Right renal cortex interstitium (tissue), 3 donors: ENCODE measurements around the gene HUNK. TPM values are rescaled to one million over a fixed set of nuclear protein-coding genes. Genes with fewer than 3 reads are reported as not detected.

Source experiments
- DNase-seq, 3 donors: peaks; one replicate each; pipeline ENCODE4 v3.0.0-alpha.2; 2013; ENCODE audit warnings: low read depth in 3 of 3, low spot score in 2 of 3
- polyA plus RNA-seq, 3 donors: library from polyadenylated mRNA; unstranded; fragments of 120-200 nt; gene quantifications; one replicate each; pipeline ENCODE4 v1.2.1, GENCODE V29; 2013; ENCODE audit not compliant: insufficient read length in 3 of 3

Gene HUNK
- polyA plus RNA-seq, 3 donors = 14.5 to 16.1 (median 15.1) TPM

DNA sequence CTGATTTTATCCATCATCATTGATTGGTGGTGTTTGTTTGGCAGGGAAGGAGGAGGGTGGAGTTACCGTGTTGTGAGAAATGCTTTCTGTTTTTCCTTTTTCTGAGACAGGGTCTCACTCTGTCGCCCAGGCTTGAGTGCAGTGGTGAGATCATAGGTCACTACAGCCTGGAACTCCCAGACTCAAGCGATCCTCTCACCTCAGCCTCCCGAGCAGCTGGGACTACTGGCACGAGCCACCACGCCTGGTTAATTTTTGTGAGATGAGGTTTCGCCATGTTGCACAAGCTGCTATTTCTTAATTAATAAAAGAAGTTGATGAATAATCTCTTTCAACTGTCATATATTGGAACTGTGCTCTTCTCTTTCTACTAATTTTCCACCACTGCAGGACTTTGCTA is 44.3 kb downstream of the HUNK start:
- DNase-seq = no peak

DNA sequence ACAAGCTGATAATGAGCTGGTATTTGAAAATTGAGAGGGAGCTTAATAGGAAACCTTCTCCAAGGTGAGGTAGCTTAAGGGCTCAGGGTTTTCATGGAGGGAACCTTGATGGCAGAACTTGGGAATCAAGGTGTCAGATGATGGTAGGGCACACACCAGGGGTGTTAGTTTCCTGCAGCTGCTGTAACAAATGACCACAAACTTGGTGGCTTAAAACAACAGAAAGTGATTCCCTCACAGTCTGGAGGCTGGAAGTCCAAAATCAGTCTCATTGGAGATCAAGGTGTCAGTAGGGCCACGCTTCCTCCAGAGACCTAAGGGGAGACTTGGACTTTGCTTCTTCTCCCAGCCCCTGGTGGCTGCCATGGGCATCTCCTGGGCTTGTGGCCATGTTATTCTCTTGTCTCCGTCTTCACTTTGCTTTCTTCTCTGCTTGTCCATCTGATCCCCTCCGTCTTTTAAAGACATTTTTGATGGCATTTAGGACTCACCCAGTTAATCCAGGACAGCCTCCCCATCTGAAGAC is 45.5 kb downstream of the HUNK start:
- no peak for DNase-seq

DNA sequence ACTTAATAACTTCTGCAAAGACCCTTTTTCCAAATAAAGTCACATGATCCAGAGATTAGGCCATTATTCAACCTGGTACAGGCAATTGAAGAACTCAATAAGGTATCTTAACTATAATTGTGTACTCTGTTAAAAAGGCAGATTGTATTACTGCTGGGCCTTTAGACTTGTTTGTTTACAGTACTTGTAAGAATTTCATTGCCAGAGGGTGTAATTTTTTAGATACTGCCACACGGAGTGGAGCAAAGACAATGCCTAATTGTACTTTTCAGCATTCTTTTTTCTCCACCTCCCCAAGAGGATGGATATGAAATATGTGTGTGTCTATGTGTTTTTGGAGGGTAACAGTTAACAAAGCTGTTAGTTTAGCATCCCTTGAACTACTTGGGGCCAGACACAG is 47.5 kb downstream of the HUNK start:
- no peak for DNase-seq

DNA sequence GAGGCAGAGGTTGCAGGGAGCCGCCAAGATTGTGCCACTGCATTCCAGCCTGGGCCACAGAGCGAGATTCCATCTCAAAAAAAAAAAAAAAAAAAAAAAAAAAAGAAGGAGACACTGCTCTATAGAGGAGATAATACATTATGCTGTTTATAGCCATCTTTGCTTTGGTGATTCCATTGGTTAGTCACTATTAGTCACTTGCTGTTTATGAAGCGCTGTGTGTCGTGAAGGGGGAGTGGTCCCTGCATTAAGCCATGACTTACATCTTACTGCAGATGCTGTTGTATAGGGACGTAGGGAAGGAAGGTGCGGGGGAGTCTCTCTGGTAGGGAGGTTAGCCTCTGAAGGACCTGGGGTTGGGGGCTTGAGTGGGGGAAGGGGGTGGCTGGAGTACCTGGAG is 48.3 kb downstream of the HUNK start:
- DNase-seq = no peak

DNA sequence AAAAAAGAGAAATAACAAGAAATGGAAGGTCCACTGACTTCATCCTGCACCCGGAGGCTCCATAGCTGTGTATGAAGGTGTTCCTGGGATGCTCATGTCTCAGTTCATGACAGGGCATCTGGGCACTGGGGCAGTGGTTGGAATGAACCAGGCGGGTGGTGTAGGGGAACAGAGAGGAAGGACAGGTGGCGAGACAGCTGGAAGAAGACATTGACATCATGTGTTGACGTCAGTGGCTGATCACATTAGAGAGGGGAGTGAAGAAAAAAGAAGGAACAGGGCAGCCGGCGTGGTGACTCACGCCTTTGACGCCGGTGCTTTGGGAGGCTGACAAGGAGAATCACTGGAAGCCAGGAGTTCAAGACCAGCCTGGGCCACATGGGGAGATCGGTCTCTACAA is 50.1 kb downstream of the HUNK start:
- no peak for DNase-seq

DNA sequence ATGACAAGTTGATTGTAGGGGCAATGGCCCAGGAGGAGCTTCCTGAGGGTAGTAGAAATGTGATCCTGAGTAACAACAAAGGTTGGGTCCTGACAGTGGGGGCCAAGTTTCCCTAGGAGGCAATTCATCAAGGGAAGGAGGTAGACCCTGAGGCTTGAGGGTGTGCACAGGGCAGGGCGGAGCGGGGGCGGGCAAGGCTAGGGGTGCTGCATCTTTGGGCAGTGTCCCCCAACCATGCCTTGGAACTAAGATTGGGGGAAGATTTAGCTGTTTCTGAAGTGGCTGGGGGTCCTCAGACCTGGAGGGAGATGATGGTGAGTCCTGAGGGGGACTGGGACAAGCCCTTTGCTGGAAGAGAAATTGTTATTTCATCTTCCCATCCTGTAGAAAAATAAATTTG is 50.9 kb downstream of the HUNK start:
- DNase-seq = no peak

DNA sequence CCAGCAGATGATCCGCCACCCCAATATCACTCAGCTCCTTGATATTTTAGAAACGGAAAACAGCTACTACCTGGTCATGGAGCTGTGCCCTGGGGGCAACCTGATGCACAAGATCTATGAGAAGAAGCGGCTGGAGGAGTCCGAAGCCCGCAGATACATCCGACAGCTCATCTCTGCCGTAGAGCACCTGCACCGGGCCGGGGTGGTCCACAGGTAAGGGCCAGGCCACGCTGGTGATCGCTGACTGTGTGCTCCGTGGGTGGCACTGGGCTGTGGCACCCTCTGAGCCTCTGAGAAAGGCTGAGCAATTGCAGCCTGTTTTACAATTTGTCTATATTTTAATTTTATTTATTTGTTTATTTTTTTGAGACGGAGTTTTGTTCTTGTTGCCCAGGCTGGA is 51.7 kb downstream of the HUNK start:
- DNase-seq = no peak

DNA sequence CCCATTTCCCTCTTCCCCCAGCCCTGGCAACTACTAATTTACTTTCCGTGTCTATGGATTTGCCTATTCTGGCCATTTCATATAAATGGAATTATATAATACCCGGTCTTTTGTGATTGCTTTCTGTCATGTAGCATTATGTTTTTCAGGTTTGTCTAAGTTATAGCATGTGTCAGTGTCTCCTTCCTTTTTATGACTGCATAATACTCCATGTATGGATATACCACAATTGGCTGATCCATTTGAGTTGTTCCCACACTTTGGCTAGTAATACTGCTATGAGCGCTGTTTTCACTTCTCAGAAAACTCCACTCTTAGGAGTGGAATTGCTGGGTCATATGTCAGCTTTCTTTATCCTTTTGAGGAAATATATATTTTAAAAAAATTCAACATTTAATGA is 53.7 kb downstream of the HUNK start:
- DNase-seq = no peak

DNA sequence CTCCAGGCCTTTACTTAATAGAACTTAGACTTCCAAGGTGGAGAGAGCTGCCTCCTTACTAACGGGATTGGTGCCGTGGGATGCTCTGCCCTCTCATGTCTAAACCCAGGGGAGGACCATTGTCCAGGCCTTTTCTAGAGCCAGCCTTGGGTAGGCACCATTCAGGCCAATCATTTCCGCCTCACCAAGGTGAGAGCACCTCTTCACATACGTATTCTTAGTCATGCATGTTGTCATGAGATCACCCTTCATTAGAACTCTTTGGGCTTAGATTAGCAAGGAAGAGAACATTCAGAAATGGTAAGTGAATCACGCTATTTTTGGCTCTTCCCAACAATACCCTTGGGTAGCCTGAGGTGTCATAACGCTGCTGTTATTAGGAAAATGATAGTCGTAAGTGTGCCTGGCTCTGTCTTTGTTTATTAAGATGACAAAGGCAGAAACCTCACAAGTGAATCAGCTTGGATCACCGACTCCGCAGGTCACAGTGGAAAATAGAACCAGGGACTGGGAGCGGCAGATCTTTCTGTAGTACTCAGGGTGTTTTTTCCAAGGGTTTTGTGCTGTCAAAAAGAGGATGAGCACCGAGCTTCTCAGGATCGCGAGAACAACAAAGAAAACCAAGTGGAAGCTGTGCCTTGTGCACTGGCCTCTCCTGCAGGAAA is 55.0 kb downstream of the HUNK start:
- no peak for DNase-seq

DNA sequence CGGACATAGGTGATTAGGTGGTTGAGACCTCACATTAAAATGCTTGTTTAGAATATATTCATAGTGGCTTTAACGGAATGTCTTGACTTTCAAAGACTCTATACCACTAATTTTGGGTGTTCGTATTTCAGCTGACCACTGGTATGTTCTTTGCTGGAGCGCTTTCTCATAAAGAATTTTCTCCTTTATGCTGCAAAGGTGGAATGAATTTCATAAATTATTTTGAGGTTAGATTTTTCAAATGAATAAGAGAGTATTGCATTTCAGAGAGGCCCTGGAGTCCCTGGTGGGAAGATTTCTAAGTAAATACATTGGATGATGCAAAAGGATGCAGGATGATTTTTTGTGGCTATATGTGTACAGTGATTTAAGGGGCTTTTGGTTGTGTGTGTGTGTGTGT is 55.8 kb downstream of the HUNK start:
- DNase-seq = no peak

DNA sequence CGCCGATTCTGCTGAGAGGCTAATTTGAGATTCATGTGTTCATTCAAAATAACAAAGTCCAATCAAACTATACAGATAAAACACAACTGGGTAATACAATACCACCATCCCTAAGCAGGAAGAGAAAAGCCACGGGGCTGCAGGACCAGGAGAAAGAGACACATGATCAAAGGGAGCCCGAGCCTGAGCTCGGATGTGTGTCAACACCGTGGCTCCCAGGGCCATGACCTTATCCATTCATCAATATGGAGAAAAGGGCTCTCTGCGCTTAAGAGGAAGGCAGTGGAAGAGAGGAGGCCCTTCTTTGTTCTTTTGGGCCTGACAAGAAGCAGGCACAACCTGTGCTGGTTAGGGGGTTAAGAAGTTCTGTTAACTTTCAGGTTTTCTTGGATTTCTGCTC is 56.7 kb downstream of the HUNK start:
- DNase-seq = peak in 1 of 3 donors; percentile 54

DNA sequence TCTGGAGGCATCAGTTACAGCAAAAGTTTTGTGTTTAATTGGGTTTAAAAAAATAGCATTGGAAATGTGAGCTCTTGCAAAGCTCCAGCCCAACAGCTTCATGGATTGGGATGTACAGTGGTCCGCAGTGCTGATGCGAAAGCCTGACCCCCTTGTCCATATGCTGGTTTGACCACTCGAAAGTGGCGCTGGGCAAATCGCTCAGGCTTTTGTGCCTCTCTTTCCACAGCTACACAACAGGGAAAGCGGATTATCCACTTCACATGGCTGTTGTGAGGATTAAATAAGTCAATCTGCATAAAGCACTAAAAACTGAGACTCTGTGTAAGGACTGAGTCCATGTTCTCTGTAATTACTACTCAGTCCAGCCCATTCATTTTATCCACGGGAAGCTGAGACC is 57.2 kb downstream of the HUNK start:
- no peak for DNase-seq

DNA sequence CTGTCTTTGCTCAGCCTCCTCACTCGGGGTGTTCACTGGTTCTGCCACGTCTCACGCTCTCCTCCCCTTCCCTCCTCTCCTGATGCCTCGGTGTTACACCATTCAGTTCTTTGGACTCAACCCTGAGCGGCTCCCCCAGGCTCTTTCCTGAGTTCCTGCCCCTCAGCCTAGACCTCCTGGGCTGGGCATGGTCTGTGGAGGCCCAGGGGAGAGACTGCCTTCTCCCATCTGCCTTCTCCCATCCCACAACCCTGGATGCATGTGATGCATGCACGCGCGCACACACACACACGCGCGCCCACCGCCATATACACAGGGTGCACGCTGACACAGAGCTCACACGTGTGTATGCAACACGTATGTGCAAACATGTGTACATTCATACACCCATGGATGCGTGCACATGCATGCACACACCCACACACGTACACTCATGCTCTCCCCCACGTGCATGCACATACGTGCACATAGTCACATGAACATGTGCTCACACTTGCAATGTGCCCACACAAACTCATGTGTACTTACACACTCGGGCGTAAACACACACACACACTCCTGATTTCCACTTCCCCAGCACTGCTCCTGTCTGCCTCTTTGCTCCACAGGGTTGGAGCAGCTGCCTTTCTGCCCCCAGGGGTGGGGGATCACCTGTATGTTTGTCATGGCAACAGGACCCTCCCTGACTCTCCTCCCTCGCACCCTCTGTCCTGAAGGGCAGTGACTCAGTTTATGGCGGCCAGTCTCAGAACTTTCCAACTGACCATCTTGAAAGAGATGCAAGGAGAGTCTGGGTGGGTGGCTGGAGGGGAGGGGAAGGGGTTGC is 59.0 kb downstream of the HUNK start:
- DNase-seq = no peak

DNA sequence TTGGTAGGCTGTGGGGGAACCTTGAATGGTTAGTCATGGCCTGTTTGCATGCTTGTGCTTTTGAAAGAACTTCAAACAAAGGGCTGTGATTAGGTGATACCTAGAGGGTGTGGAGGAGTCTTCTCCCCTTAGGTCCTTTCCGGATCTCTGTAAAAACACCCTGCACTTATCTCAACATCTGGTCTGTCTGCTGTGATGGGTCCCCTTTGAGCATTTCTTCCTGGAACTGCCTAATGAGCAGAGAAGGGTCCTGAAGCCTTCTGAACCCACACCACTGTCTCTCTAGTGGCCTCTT is 59.6 kb downstream of the HUNK start:
- no peak for DNase-seq

DNA sequence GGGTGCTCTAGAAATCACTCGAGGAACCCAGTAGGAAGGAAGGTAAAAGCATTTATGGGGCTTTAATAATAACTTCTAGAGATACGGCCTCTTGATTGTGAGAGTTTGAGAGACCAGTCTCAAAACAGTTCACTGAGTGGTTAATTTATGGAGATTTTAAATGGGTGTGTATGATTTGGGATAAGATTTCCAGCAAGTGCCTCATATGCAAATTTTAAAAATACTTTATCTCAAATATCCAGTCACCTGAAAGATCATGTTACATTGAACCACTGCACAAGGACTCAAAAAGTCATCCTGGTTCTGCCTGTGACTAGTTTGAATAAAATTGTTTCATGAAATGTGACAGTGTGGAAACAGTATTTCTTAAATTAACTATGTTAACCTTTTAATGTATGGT is 64.5 kb downstream of the HUNK start:
- no peak for DNase-seq

DNA sequence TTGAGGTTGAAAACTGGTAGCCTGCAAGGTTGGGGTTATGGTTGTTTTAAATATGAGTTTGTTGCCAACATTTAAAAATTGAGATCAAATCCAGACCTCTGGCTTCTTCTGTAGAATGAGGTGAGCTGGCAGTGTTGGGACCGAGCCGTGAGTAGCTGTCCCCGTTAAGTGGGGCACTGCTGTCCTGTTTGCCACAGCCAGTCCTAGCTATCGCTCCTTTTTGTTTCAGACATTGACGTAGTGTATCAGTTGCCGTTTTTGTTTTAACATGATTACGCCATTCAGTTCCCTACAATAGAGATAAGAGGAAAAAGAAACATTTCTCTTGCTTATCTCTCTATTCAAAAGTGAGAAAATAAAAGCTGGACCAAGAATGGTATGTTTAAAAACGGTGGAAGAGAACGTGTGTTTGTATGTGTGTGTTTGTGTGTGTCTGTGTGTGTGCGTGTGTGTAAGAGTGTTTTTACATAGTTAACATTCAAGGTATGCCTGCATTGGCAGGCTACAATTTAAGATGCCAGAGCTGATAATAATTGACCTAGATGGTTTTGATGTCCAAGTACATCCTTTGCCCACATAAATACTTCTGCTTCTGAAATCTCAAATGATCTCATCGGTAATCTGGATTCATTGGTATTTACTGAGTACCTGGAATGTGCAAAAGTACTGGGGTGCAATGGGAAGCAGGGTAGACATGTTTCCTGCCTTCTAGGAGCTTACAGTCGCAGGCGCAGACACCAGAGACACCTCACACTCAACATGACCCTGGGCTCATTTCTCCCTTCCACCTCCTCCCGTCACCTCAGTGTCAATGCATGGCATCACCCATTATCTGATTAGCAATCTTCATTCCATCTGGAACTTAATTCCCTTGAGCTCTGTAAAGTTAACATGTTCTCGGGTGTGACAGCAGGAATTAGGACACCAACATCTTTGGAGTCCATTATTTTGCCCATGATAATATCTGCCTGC is 65.8 kb downstream of the HUNK start:
- DNase-seq = no peak

DNA sequence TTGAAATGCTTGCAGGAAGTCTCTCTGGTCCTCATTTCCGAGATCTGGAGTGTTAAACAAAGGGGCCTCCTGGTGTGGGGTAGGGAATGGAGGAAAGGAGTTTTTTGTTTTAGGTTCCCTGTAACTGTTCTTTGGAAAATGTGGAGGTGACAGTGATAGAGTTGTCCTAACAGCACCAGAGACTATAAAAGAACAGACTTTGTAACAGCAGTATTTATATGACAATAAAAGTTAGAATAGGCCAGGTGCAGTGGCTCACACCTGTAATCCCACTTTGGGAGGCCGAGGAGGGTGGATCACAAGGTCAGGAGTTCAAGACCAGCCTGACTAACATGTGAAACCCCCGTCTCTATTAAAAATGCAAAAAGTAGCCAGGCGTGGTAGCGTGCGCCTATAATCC is 68.9 kb downstream of the HUNK start:
- DNase-seq = no peak

DNA sequence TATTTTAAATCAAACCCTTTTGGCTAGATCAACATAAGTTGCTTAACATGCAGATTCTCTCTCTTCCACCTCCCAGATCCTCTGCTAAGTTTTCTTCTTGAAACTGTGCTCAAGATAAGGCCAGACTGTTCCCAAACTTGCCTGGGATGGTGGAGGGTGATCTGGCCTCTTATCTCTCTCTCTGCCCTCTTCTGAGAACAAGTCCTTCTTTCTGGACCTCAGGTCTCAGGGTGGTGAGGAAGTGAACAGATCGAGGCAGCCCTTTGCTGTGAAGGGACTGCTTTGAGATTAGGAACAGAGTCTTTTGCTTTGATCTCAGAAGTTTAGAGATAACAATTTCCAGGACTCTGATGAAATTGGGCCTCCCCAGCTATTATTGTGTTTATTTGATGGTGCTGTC is 70.7 kb downstream of the HUNK start:
- DNase-seq = no peak

DNA sequence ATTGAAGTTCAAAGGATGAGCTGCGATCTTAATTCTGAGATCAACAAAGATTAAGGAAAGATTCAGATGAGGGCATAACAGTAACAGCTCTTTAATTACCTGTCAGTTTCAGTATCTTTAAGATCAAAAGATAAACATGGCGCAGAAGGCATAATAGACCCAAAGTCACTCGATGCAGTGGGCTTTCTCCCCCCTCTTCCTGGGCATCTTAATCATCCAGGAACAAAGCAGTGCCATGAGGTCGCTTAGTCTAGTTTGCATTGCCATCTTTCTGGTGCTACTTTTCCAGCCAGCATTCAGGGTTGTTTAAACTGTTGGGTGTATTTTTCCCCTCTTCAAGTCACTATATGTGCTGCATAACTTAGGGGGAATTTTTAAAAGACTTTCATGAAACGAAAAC is 72.3 kb downstream of the HUNK start:
- peak in 1 of 3 donors; percentile 27 for DNase-seq

DNA sequence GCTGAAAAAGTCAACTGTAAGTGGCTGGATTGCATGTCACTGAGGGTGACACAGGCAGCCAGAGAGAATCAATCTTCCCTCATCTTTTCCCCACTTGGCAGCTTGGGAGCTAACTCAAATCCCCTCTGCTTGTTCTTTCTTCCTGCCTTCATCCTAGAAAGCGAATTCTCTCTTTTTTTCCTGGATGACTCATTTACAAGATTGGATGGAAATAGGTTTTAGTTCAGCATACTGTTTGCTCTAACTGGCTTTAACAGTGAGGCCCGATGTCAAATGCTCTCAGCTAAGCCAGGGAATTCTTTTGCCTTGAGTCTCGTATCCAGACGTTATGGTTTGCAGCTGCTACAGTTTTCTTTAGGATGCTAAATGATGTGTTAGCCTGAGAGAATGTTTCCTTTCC is 72.7 kb downstream of the HUNK start:
- DNase-seq = peak; percentile 41 to 62 (median 51)

DNA sequence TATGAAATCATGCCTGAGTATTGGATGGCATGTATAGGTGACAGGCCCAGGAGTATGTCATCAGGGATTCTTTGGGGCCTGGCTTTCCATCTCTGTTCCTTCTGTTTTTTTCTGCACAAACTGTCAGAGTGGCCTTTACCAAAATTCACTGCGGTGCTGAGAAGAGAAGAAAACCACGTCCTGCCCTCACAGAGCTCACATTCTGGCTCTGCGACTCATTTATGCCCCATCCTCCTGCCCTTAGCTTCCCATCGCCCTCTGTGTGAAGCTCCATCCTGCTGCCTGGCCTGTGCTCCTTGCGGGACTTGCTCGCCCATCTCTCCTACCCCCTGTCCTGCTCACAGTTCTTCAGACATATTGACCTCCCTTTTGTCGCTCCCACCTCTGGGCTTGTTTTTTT is 73.4 kb downstream of the HUNK start:
- DNase-seq = no peak
